Activated CD8-positive, alpha-beta memory T cell treated with anti-CD3 and anti-CD28 coated beads, Interleukin-2, amount 10 ng/mL, durations not matched to agents 7 days and 5 days (primary cell): Measurements from ENCODE around the gene MED15. TPM values are rescaled to one million over a fixed set of nuclear protein-coding genes. Genes with fewer than 3 reads are reported as not detected.

Experiments
- ATAC-seq: fragments of 150-1000 bp; cut with Tn5 transposase; one replicate; pipeline ENCODE4 v1.10.0; 2021; ENCODE audit warnings: moderate library complexity
- CTCF ChIA-PET: fragments of 350-600 bp; sonication (Branson Sonifier 250); formaldehyde crosslinking; loops from one replicate; lab custom pipeline; 2021; ENCODE audit warnings: antibody characterized with exemption; lab: Charles Lee
- DNase-seq: peaks from one replicate; pipeline ENCODE4 v3.0.0-alpha.2; 2020
- H3K27ac Mint-ChIP-seq: one replicate; pipeline ENCODE4 v1.8.0; 2021; ENCODE audit warnings: mild to moderate bottlenecking, mixed read lengths
- H3K27me3 Mint-ChIP-seq: one replicate; pipeline ENCODE4 v1.8.0; 2021; ENCODE audit warnings: mixed read lengths
- H3K36me3 Mint-ChIP-seq: one replicate; pipeline ENCODE4 v1.8.0; 2021; ENCODE audit warnings: mild to moderate bottlenecking, mixed read lengths
- H3K4me1 Mint-ChIP-seq: one replicate; pipeline ENCODE4 v1.8.0; 2021; ENCODE audit warnings: mixed read lengths
- H3K4me3 Mint-ChIP-seq: one replicate; pipeline ENCODE4 v1.8.0; 2021; ENCODE audit warnings: mild to moderate bottlenecking, moderate library complexity, mixed read lengths
- H3K9me3 Mint-ChIP-seq: one replicate; pipeline ENCODE4 v1.8.0; 2022; ENCODE audit warnings: low read depth, mixed read lengths
- total RNA-seq, 2 experiments: library from RNA; stranded (reverse); gene quantifications; one replicate each; pipeline ENCODE4 v1.2.3, GENCODE V29; 2021

The MED15 gene
- total RNA-seq, 2 experiments from 2014 or later, result 145 to 179 TPM

- peaks cover 72% of the 10 kb centered on the region for H3K4me1 Mint-ChIP-seq
- CTCF ChIA-PET, result interaction anchor here (1.2 to 17.2 kb wide), 4 partner anchors 9 to 41 kb away, joined by 3 to 406 read pairs (median 4); partner anchors contain the start of gene MED15
- H3K36me3 Mint-ChIP-seq, result peaks cover 36% of the 10 kb centered on the region
- no peaks in the 10 kb centered on the region for H3K9me3 Mint-ChIP-seq
- DNase-seq, result no peak
- ATAC-seq, result no peak
- H3K4me3 Mint-ChIP-seq, result no peak overlapping the region
- no peaks in the 10 kb centered on the region for H3K27me3 Mint-ChIP-seq
- no peak overlapping the region for H3K27ac Mint-ChIP-seq
Measured at GRCh38 chr22:20547029-20547428, 39.6 kb downstream of the MED15 start.

GRCh38 chr22:20548806-20549205 lies 41.4 kb downstream of the MED15 start:
- ATAC-seq (no peak), DNase-seq (no peak)
- CTCF ChIA-PET, result interaction anchor here (1.1 to 17.2 kb wide), 7 partner anchors 9 to 85 kb away, joined by 3 to 406 read pairs (median 5); partner anchors contain the start of gene MED15
- H3K27ac Mint-ChIP-seq, result peak overlapping the region; percentile 96
- no peaks in the 10 kb centered on the region for H3K9me3 Mint-ChIP-seq
- H3K36me3 Mint-ChIP-seq, result peaks cover 34% of the 10 kb centered on the region
- no peaks in the 10 kb centered on the region for H3K27me3 Mint-ChIP-seq
- no peak overlapping the region for H3K4me3 Mint-ChIP-seq
- H3K4me1 Mint-ChIP-seq, result peaks cover 85% of the 10 kb centered on the region

- H3K27me3 Mint-ChIP-seq, result no peaks in the 10 kb centered on the region
- peak overlapping the region; percentile 96 for H3K27ac Mint-ChIP-seq
- H3K36me3 Mint-ChIP-seq, result peaks cover 33% of the 10 kb centered on the region
- ATAC-seq, result peak; percentile 31
- H3K9me3 Mint-ChIP-seq, result no peaks in the 10 kb centered on the region
- CTCF ChIA-PET, result interaction anchor here (0.7 to 17.2 kb wide), 10 partner anchors 9 to 131 kb away, joined by 3 to 406 read pairs (median 3); partner anchors contain the start of gene MED15
- DNase-seq, result peak; percentile 74
- H3K4me1 Mint-ChIP-seq, result peaks cover 86% of the 10 kb centered on the region
- peak overlapping the region; percentile 74 for H3K4me3 Mint-ChIP-seq
Measured at GRCh38 chr22:20549232-20549841, 41.9 kb downstream of the MED15 start.

- H3K36me3 Mint-ChIP-seq, result peaks cover 35% of the 10 kb centered on the region
- H3K27me3 Mint-ChIP-seq, result no peaks in the 10 kb centered on the region
- peak; percentile 10 for ATAC-seq
- DNase-seq, result peak; percentile 65
- no peaks in the 10 kb centered on the region for H3K9me3 Mint-ChIP-seq
- H3K4me3 Mint-ChIP-seq, result peak overlapping the region; percentile 74
- CTCF ChIA-PET, result interaction anchor here (0.7 to 17.2 kb wide), 11 partner anchors 8 to 132 kb away, joined by 3 to 406 read pairs (median 3); partner anchors contain the start of gene MED15
- peaks cover 87% of the 10 kb centered on the region for H3K4me1 Mint-ChIP-seq
- peak overlapping the region; percentile 96 for H3K27ac Mint-ChIP-seq
Measured at GRCh38 chr22:20550057-20550817, 42.8 kb downstream of the MED15 start.

- H3K27me3 Mint-ChIP-seq, result no peaks in the 10 kb centered on the region
- DNase-seq, result peak; percentile 77
- H3K27ac Mint-ChIP-seq, result peak overlapping the region; percentile 96
- peak overlapping the region; percentile 74 for H3K4me3 Mint-ChIP-seq
- peaks cover 38% of the 10 kb centered on the region for H3K36me3 Mint-ChIP-seq
- CTCF ChIA-PET, result interaction anchor here (0.7 to 17.2 kb wide), 7 partner anchors 16 to 133 kb away, joined by 3 to 406 read pairs (median 4); partner anchors contain the start of gene MED15
- H3K9me3 Mint-ChIP-seq, result no peaks in the 10 kb centered on the region
- H3K4me1 Mint-ChIP-seq, result peaks cover 89% of the 10 kb centered on the region
- peak; percentile 51 for ATAC-seq
Measured at GRCh38 chr22:20550851-20551744, 43.7 kb downstream of the MED15 start.

GRCh38 chr22:20551805-20552442 lies 44.5 kb downstream of the MED15 start:
- peaks cover 92% of the 10 kb centered on the region for H3K4me1 Mint-ChIP-seq
- H3K36me3 Mint-ChIP-seq, result peaks cover 41% of the 10 kb centered on the region
- CTCF ChIA-PET, result interaction anchor here (0.8 to 17.2 kb wide), 8 partner anchors 15 to 149 kb away, joined by 3 to 406 read pairs (median 4); partner anchors contain the start of gene MED15
- peak overlapping the region; percentile 96 for H3K27ac Mint-ChIP-seq
- H3K27me3 Mint-ChIP-seq, result no peaks in the 10 kb centered on the region
- ATAC-seq, result peak; percentile 71
- H3K9me3 Mint-ChIP-seq, result no peaks in the 10 kb centered on the region
- H3K4me3 Mint-ChIP-seq, result peak overlapping the region; percentile 74
- DNase-seq, result peak; percentile 89

GRCh38 chr22:20552443-20553401 lies 45.3 kb downstream of the MED15 start:
- ATAC-seq (no peak), DNase-seq (no peak)
- Mint-ChIP-seq H3K9me3 (no peaks in the 10 kb centered on the region), H3K4me1 (peaks cover 97% of the 10 kb centered on the region), H3K36me3 (peaks cover 48% of the 10 kb centered on the region), H3K27me3 (no peaks in the 10 kb centered on the region), H3K4me3 (peak overlapping the region; percentile 74), H3K27ac (peak overlapping the region; percentile 96)
- CTCF ChIA-PET, result interaction anchor here (0.8 to 17.2 kb wide), 6 partner anchors 14 to 148 kb away, joined by 3 to 406 read pairs (median 4); partner anchors contain the start of gene MED15

- peaks cover 7% of the 10 kb centered on the region for H3K9me3 Mint-ChIP-seq
- peaks cover 61% of the 10 kb centered on the region for H3K36me3 Mint-ChIP-seq
- peaks cover 100% of the 10 kb centered on the region for H3K4me1 Mint-ChIP-seq
- no peak for DNase-seq
- no peaks in the 10 kb centered on the region for H3K27me3 Mint-ChIP-seq
- H3K27ac Mint-ChIP-seq, result peak overlapping the region; percentile 53
- no peak overlapping the region for H3K4me3 Mint-ChIP-seq
- CTCF ChIA-PET, result interaction anchor here (17.2 kb wide), 1 partner anchor 13 kb away, joined by 406 read pairs; no protein-coding TSS in a partner anchor
- ATAC-seq, result no peak
Measured at GRCh38 chr22:20553947-20554741, 46.7 kb downstream of the MED15 start.

- Mint-ChIP-seq H3K9me3 (peaks cover 11% of the 10 kb centered on the region), H3K4me3 (no peak overlapping the region), H3K27ac (peak overlapping the region; percentile 99), H3K36me3 (peaks cover 68% of the 10 kb centered on the region), H3K4me1 (peaks cover 99% of the 10 kb centered on the region), H3K27me3 (no peaks in the 10 kb centered on the region)
- DNase-seq (no peak), ATAC-seq (no peak)
- CTCF ChIA-PET, result interaction anchor here (1.2 to 17.2 kb wide), 2 partner anchors 12 to 47 kb away, joined by 3 to 406 read pairs; partner anchors contain the start of gene MED15
Measured at GRCh38 chr22:20554824-20555223, 47.4 kb downstream of the MED15 start.

GRCh38 chr22:20558534-20558933 lies 51.1 kb downstream of the MED15 start:
- Mint-ChIP-seq H3K4me3 (no peak overlapping the region), H3K27ac (peak overlapping the region; percentile 99), H3K36me3 (peaks cover 73% of the 10 kb centered on the region), H3K9me3 (peaks cover 11% of the 10 kb centered on the region), H3K27me3 (no peaks in the 10 kb centered on the region), H3K4me1 (peaks cover 87% of the 10 kb centered on the region)
- CTCF ChIA-PET, result interaction anchor here (1.3 to 17.2 kb wide), 3 partner anchors 8 to 50 kb away, joined by 4 to 406 read pairs (median 17); no protein-coding TSS in a partner anchor
- DNase-seq (no peak), ATAC-seq (no peak)
